T-helper 9 cell (primary cell): ENCODE results near the gene CLDN19.
"Not testable (repeated sequence)": the region's sequence is repeated elsewhere in the genome, so short reads cannot be mapped to it uniquely, and the experiment has no call there.

Experiments used
- DNase-seq: peaks from one replicate; pipeline ENCODE4 v3.0.0-alpha.2; 2020

Gene CLDN19

DNA sequence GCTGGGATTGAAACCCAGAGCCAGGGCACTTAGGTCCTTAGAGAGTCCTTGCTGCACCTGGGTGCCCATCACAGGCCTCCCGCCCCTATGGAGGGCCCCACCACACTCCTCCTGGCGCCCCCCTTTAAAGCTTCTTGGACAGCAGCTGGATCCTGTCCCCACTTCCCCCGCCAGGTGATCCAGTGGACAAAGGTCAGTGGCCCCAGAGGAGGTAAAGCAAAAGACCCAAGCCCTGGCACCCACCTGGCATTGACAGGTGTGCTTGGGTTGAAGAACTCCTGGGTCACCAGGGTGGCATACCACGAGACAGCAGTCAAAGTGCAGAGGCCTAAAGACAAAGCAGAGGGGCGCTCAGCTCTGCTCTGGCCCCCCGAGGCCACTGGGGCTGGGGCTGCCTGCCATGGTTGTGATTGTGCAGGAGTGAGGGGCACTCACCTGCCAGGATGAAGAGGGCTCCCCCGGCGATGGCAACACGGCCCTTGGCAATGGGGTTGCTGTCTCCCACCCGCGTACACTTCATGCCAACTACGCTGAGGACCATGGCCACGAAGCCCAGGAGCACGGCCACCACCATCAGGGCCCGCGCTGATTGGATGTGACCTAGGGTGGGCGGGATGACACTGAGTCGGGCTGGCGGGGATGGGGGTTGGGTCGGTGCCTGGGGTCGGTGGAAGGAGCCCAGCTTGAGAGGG is 1.9 kb downstream of the CLDN19 start:
- DNase-seq: no peak

GRCh38 chr1:42737257-42737656 is 2.8 kb downstream of the CLDN19 start:
- DNase-seq: no peak

DNA sequence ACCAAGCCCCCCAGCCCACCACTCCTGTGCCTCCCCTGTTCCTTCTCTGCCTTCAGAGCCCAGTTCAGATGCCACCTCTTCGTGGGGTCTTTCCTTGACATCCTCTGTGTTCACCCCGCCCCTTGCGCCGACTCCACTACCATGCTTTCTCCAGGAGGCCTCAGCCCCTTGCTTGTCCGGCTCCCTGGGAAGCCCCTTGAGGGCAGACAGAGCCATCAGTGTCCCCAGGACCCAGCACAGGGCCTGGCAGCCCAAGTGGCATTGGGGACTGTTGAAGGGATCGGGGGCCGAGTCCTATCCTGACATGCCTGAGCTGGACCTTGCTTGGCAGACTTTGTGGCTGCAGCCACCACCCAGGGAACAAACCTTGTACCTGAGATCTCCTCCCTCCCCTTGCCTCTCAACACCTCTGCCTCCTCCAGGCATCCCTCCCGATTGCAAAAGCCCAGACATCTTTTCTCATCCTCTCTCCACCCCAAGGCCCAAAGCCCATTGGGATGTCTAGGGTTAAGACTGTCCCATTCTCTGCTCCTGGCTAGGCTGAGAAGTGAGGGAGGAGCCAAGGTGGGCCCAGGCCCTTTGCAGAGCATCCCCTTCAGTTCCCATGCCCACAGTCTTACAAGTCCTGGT is 3.4 kb downstream of the CLDN19 start:
- DNase-seq: no peak

DNA sequence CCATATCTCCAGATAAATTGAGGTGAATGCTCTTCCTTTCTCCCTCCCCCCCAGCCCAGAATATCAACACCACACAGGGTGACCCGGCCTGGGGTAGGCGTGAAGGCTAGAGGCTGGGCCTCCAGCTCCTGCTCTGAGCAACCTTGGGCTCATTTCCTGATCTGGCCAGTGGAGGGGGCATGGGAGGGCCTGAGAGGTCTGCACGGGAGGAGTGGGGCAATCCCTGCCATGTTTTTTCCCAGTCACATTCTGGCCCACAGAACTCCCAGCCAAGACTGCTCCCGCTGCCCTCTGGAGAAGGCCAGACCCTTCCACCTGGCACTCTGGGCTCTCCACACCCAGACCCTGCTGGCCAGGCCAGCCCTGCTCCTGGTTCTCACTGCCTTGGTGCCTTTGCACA is 3.9 kb downstream of the CLDN19 start:
- no peak for DNase-seq

DNA sequence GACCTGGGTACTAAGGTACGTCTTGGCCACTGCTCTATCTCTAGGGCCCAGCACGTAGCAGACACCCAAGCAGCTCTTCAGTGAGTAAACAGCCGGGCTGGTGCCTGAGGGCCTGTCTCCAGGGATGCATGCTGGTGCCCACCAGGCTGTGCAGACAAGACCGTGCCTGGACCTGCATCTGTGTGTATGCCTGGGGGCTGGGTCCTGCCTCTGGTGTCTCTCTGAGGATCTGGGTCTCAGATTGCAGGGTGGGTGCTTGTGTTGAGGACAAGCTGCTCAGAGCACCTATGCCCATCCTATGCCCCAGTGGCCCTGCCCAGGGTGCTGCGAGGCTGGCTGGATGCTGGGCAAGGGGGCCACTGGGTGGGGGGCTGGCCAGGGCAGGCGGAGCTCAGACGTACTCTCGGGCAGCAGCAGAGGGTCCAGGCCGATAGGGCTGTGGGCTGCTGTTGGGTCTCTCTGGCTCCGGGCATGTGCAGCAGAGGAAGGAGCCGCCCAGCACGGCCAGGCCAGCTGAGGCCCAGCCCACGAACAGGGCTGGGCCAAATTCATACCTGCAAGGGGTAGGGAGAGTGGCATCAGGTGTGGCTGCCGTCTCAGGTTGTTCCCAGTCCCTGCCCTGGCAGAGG is 4.4 kb downstream of the CLDN19 start:
- no peak for DNase-seq

GRCh38 chr1:42735056-42735455 is 5.0 kb downstream of the CLDN19 start:
- DNase-seq: no peak

GRCh38 chr1:42734201-42735035 is 5.6 kb downstream of the CLDN19 start:
- no peak for DNase-seq

GRCh38 chr1:42733415-42734200 is 6.4 kb downstream of the CLDN19 start:
- no peak for DNase-seq

- DNase-seq: no peak
Observed at GRCh38 chr1:42732126-42732680, 7.8 kb downstream of the CLDN19 start.

DNA sequence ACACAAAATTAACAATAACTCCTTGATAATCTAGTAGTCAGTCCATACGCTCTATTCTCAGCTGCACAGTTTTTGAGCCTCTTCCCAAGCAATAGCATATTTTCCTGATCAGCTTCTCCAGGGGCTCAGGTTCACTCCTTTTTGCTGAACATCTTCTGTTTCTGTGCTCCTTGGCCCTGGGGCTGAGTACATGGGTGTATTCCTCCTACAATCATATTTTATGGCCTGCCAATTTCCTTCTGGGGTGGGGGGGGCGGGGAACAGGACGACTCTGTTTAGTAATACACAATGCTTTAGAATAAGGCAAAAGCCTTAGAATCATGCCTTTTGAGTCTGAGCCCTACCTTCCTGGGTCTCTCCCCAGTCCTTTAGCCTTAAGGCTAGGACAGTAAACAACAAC is 8.5 kb downstream of the CLDN19 start:
- no peak for DNase-seq

DNA sequence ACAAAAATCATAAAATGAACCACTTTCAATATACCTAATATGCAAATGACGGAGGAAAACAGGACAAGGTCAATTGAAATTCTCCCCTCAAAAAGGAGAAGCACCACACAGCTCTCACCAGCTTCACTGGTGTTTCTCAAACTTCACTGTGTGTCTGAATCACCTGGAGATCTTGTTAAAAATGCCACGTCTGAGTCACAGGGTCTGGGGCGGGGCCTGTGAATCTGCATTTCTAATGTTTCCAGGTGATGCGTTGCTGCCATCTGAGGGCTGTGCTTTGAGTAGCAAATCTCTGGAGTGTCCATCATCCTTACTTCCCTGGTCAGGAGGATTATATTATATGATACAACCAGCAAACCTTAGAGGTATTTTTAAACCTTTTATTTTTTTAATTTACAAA is 9.0 kb downstream of the CLDN19 start:
- no peak for DNase-seq

- no peak for DNase-seq
Observed at GRCh38 chr1:42730002-42730401, 10.0 kb downstream of the CLDN19 start.

- DNase-seq: not testable (repeated sequence)
Observed at GRCh38 chr1:42725820-42726219, 14.2 kb downstream of the CLDN19 start.

GRCh38 chr1:42723511-42723910 is 16.5 kb downstream of the CLDN19 start:
- no peak for DNase-seq

DNA sequence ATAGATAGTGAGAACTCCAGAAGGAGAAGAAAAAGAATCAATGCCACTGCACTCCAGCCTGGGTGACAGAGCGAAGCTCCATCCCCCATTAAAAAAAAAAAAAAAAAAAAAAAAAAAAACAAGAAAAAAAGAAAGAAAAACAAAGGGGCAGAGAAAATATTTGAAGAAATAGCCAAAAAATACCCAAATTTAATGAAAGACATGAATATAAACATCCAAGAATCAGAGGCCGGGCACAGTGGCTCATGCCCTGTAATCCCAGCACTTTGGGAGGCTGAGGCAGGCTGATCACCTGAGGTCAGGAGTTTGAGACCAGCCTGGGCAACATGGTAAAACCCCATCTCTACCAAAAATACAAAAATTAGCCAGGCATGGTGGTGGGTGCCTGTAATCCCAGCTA is 17.6 kb downstream of the CLDN19 start:
- DNase-seq: not testable (repeated sequence)

DNA sequence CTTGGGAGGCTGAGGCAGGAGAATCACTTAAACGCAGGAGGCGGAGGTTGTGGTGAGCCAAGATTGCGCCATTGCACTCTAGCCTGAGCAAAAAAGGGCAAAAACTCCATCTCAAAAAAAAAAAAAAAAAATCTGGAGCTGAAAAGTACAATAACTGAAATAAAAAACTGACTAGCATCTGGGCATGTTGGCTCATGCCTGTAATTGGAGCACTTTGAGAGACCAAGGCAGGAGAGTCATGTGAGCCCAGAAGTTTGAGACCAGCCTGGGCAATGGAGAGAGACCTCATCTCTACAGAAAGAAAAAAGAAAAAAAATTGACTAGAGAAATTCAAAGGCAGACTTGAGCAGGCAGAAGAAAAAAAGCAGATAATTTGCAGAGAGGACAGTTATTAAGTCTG is 18.1 kb downstream of the CLDN19 start:
- DNase-seq: no peak

- DNase-seq: no peak
Observed at GRCh38 chr1:42720868-42721267, 19.2 kb downstream of the CLDN19 start.

DNA sequence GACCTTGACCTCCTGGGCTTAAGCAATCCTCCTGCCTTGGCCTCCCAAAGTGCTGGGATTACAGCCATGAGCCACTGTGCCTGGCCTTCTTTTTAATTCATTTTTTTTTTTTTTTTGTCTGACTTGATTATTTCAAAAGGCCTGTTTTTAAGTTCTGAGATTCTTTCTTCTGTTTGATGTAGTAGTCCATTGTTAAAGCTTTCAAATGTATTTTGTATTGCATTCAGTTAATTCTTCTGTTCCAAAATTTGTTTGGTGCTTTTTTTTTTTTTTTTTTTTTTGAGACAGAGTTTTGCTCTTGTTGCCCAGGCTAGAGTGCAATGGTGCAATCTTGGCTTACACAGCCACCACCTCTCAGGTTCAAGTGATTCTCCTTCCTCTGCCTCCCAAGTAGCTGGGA is 25.6 kb downstream of the CLDN19 start:
- DNase-seq: not testable (repeated sequence)

DNA sequence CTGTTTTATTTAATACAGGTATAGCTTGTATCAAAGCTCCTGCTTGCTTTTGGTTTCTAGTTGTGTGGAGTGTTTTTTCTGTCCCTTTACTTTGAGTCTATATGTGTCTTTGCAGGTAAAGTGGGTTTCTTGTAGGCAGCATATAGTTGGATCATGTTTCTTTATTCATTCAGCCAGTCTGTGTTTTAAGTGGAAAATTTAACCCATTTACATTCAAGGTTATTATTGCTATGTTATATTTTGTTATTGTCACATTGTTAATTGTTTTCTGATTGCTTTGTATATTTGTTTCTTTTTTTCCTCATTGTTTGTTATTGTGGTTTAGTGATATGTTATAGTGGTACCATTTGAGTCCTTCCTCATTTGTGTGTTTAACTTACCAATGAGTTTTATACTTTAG is 26.7 kb downstream of the CLDN19 start:
- DNase-seq: no peak

DNA sequence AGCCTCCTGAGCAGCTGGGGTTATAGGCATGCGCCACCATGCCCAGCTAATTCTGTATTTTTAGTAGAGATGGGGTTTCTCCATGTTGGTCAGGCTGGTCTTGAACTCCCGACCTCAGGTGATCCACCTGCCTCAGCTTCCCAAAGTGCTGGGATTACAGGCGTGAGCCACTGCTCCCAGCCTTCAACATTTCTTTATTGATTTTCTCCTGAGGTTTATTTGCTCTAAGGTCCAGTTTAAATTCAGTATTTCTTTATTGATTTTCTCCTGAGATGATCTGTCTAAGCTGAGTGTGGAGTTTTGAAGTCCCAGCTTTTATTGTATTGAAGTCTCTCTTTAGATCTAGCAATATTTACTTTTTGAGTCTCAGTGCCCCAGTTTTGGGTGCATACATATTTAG is 27.2 kb downstream of the CLDN19 start:
- not testable (repeated sequence) for DNase-seq

DNA sequence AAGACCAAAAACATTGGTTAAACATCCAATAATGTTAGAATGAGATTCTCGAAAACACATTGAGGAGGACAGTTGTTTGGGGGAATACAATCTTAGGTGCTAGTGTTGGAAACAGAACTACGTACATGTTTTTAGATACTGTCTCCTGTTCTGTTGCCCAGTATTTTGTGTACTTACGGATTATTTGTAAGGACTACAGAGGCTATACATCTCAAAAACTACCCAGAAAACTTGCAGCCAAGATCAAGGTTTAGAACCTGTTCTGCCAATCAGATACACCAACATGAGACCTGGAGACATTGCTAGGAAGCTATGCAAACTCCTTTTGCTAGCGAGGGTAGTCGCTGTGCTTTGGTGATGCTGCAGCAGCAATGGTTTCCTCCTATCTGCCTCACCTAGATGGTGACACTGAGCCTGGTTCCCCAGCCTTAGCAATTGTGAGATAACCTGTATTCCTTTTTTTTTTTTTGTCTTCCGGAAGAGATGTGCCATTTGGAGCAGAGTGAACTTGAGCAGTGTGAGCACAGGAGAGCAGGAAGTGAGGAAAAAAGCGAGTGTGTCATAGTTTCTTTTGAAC is 36.1 kb downstream of the CLDN19 start:
- no peak for DNase-seq

DNA sequence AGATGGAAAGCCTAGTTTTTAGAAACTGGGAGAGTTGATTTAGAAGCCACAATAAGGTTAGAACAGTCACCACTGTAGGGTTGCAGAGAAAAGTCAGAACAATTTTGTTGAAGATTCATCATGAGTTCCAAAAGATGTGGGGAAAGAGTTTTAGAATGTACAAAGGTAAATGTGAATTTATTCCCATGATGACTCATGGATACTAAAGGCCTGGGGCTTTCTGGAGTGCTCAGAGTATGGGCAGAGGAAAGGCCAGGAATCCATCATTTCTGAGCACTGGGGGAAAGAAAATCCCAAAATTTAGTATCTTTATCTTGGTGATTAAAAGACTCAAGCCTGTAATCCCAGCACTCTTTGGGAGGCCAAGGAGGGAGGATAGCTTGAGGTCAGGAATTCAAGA is 40.0 kb downstream of the CLDN19 start:
- no peak for DNase-seq
